HG03103 (cell line): ENCODE measurements around the gene PLCD1.
"Not testable (repeated sequence)": the region's sequence is repeated elsewhere in the genome, so short reads cannot be mapped to it uniquely, and the experiment has no call there.

Experiments
- ATAC-seq: cut with Tn5 transposase; IDR thresholded peaks from one replicate; pipeline ENCODE4 v1.9.1; 2021; ENCODE audit warnings: low read depth; ENCODE audit not compliant: unreplicated experiment

PLCD1 gene

DNA sequence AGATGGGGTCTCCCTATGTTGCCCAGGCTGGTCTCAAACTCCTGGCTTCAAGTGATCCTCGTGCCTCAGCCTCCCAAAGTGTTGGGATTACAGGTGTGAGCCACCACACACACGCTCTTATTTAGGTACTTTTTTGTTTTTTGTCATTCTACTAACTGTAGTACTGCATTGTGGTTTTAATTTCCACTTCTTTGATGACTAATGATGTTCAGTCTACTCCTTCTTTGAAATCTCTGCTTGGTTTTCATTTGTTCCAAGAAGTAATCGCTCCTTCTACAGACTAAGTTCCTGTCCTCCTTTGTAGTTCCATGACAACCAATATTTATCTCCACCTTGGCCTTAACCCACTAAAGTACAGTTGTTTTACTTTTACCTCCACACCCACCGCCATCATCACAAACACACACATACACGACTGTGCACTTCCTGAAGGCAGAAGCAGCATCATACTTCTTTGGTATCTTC lies 9.0 kb upstream of the PLCD1 start:
- no peak for ATAC-seq

- no peak for ATAC-seq
These were observed 7.5 kb upstream of the PLCD1 start for GRCh38 chr3:38036906-38037305.

GRCh38 chr3:38036286-38036685 lies 6.8 kb upstream of the PLCD1 start:
- no peak for ATAC-seq

DNA sequence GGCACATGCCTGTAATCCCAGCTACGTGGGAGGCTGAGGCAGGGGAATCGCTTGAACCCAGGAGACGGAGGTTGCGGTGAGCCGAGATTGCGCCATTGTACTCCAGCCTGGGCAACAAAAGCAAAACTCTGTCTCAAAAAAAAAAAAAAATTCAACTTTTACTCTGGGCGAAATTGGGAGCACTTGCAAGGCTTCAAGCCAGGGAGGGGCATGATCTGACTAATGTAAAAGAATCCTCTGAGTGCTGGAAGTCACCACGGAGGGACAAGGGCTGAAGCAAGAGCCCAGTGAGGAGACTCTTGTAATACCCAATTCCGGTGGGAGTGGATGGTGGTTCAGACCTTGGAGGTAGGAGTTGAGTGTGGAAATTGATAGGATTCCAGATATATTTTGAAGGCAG lies 4.9 kb upstream of the PLCD1 start:
- ATAC-seq, result not testable (repeated sequence)

DNA sequence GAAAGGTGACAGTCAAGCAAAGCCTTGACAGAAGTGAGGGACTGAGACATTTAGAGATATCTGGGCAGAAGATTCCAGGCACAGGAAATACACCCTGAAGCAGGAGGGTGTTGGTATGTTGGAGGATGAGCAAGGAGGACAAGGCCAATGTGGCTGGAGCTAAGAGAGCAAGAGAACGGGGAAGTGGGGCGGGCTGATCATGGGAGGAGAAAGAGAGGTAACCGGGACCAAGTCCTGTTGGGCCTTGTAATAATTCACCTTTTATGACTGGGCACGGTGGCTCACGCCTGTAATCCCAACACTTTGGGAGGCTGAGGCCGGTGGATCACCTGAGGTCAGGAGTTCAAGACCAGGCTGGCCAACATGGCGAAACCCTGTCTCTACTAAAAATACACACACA lies 4.1 kb upstream of the PLCD1 start:
- not testable (repeated sequence) for ATAC-seq

DNA sequence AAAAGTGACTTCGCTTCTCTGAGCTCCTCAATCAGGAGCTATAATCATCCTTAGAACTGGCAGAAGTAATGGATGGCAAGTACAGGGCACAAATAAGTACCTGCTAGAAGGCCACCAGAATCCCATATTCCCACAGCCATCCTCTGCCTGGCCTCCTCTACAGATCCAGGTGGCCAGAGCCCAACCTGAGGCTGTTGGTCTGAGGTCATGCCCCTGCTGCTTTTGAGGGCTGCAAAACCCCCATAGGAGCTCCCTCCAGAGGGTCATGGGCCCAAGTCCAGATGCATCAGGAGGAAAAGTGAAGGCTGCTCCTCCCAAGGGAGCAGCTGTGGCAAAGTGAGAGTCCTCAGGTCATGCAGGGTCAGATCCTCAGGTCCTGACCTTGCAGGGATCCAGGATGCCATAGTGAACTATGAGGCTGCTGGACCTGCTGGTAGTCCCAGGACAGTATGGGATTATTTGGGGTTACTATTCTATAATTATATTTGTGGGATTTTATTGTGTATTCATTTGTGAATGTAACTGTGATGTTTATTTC lies 3.0 kb upstream of the PLCD1 start:
- ATAC-seq, result no peak

- no peak for ATAC-seq
These were observed 1.9 kb upstream of the PLCD1 start for GRCh38 chr3:38031022-38031994.

DNA sequence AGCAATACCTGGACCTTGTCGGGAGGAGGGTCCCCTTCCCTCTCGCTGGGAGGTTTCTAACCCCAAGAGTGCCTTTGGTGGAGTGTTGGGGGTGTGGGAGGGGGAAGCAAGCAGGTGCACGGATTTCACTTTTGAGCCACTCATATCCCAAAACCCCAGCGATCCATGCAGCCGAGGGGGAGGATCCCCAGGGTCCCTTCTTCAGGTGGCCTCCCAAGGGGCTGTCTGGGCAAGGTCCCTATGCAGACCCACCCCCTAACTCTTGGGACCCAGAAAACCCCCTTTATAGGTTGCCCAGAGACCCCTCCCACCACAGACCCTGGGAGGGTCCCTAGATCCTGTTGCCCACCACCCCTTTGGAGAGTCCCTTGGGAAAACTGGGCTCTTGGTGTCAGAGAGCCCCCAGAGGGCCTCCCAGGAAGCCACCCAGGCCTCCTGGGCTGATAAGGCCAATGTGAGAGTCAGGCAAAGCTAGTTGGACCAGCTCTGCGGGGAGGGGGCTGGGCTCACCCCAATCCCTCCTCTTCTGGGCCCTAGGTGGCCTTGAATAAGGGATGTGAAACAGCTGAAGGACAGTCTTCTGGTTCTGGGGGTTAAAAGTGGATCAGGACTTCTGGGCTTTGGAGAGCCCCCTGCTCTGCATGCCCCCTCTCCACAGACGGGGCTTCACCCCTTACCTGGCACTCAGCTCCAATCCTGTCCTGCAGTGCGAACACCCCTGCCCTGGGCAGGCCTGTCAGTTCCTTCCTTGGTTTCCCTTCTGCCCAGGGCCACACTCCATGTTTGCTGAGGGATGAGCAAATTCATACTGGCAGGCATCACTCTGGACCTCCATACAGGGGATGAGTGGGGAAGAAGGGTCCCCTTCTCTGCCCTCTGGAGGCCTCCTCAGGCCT lies 932 bp upstream of the PLCD1 start:
- ATAC-seq, result no peak

- ATAC-seq, result no peak
These were observed 651 bp downstream of the PLCD1 start for GRCh38 chr3:38028621-38029361.

GRCh38 chr3:38027466-38028465 lies 1.7 kb downstream of the PLCD1 start:
- ATAC-seq, result no peak

DNA sequence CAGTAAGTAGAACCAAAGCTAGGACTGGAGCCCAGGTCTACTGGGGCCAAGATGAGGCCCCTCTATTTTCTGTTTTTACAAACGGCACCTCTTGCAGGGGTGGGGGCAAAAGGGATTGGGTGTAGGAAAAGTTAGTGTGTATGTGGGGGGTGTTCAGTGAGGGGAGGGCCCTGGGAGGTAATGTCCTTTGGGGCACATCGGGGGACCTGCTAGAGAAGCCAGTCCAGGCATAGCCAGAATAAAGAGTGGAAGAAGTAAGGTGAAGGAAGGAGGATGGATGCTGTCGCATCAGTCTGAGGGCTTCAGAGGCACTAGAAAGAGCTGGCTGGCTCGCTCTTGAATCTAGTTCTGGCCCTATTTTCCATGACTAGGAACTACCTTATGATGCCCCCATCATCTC lies 2.6 kb downstream of the PLCD1 start:
- ATAC-seq, result no peak

- ATAC-seq, result no peak
These were observed 6.3 kb downstream of the PLCD1 start for GRCh38 chr3:38022896-38023709.

- no peak for ATAC-seq
These were observed 7.1 kb downstream of the PLCD1 start for GRCh38 chr3:38022301-38022700.

DNA sequence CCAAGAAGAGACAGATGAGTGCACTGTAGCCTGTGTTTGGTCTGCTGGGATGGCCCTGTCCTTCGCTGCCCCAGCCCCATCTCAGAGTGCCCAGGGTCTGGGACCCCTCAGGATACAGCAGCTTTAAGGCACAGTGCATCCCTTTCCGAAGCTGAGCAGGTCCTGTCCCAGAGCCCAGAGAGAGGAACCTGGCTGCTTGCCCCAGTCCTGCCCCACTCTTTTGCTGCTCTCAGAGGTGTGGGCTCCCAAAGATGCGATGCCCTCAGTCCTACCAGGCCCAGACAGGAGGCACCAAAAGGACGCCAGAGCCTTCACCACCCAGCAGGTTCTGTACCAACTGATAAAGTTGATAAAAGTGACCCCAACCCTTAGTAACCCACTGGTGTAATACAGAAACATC lies 8.2 kb downstream of the PLCD1 start:
- no peak for ATAC-seq

- no peak for ATAC-seq
These were observed 9.1 kb downstream of the PLCD1 start for GRCh38 chr3:38020342-38020726.

GRCh38 chr3:38019658-38020341 lies 9.6 kb downstream of the PLCD1 start:
- ATAC-seq, result no peak

GRCh38 chr3:38018296-38019266 lies 10.9 kb downstream of the PLCD1 start:
- no peak for ATAC-seq
